Measurements from ENCODE around the gene KARS1. TPM values are rescaled to one million over a fixed set of nuclear protein-coding genes. Genes with fewer than 3 reads are reported as not detected.

The KARS1 gene
- total RNA-seq, 2 experiments from 2014 or later = 126 to 172 TPM

Other genes starting within 250 kb of the KARS1 start
- 30.0 and 55.1 TPM in 2 replicates for gene CFDP1, start 214.2 kb downstream of the KARS1 start, total RNA-seq (2014; rRNA removed; shearing (Covaris generic))
- 55.4 and 57.6 TPM in 2 replicates for gene CFDP1, start 214.2 kb downstream of the KARS1 start, total RNA-seq (2022)
- gene TMEM170A, start 183.0 kb downstream of the KARS1 start, total RNA-seq (2014; rRNA removed; shearing (Covaris generic)) = 25.7 and 29.0 TPM in 2 replicates
- gene TMEM170A, start 183.0 kb downstream of the KARS1 start, total RNA-seq (2022) = 27.3 and 29.4 TPM in 2 replicates
- gene CHST6, start 152.2 kb downstream of the KARS1 start, total RNA-seq (2014; rRNA removed; shearing (Covaris generic)) = 0.06 TPM in 1 of 2 replicates, not detected in the other
- 0.13 TPM in 1 of 2 replicates, not detected in the other for gene CHST6, start 152.2 kb downstream of the KARS1 start, total RNA-seq (2022)
- 0.19 and 0.54 TPM in 2 replicates for gene CHST5, start 111.6 kb downstream of the KARS1 start, total RNA-seq (2014; rRNA removed; shearing (Covaris generic))
- gene CHST5, start 111.6 kb downstream of the KARS1 start, total RNA-seq (2022) = 0.10 and 0.89 TPM in 2 replicates
- 5.6 and 6.9 TPM in 2 replicates for gene TMEM231, start 91.4 kb downstream of the KARS1 start, total RNA-seq (2014; rRNA removed; shearing (Covaris generic))
- gene TMEM231, start 91.4 kb downstream of the KARS1 start, total RNA-seq (2022) = 6.6 and 10.0 TPM in 2 replicates
- 37.0 and 57.7 TPM in 2 replicates for gene GABARAPL2, start 81.3 kb downstream of the KARS1 start, total RNA-seq (2014; rRNA removed; shearing (Covaris generic))
- 91.6 and 93.5 TPM in 2 replicates for gene GABARAPL2, start 81.3 kb downstream of the KARS1 start, total RNA-seq (2022)
- gene ADAT1, start 24.4 kb downstream of the KARS1 start, total RNA-seq (2014; rRNA removed; shearing (Covaris generic)) = 46.8 and 53.4 TPM in 2 replicates
- gene ADAT1, start 24.4 kb downstream of the KARS1 start, total RNA-seq (2022) = 85.7 and 91.7 TPM in 2 replicates
- 41.6 and 42.3 TPM in 2 replicates for gene TERF2IP, start 108 bp upstream of the KARS1 start, total RNA-seq (2014; rRNA removed; shearing (Covaris generic))
- 64.3 and 69.3 TPM in 2 replicates for gene TERF2IP, start 108 bp upstream of the KARS1 start, total RNA-seq (2022)
- gene CPHXL2, start 29.3 kb upstream of the KARS1 start, total RNA-seq (2014; rRNA removed; shearing (Covaris generic)) = not detected in 2 replicates
- gene CPHXL2, start 29.3 kb upstream of the KARS1 start, total RNA-seq (2022) = not detected in 2 replicates
- not detected in 2 replicates for gene DUXB, start 53.8 kb upstream of the KARS1 start, total RNA-seq (2014; rRNA removed; shearing (Covaris generic))
- gene DUXB, start 53.8 kb upstream of the KARS1 start, total RNA-seq (2022) = not detected in 2 replicates
- not detected in 2 replicates for gene CPHXL, start 78.8 kb upstream of the KARS1 start, total RNA-seq (2014; rRNA removed; shearing (Covaris generic))
- gene CPHXL, start 78.8 kb upstream of the KARS1 start, total RNA-seq (2022) = not detected in 2 replicates